ENCODE results near the gene CTTNBP2. TPM values are rescaled to one million over a fixed set of nuclear protein-coding genes. Genes with fewer than 3 reads are reported as not detected.

Gene CTTNBP2
- total RNA-seq, 2 donors from 2014 or later, result 1.5 to 1.8 TPM

- DNase-seq, result no peak
- H3K9me3 ChIP-seq, result no peaks in the 10 kb centered on the region
- no peak for TF ChIP-seq CTCF (IDR thresholded peaks at IDR 0.05)
- H3K4me3 ChIP-seq, result no peak overlapping the region
- no peak overlapping the region for H3K9ac ChIP-seq (ENCODE audit: low read depth in 2 of 2, low read length in 2 of 2)
- no peak overlapping the region for H3K27ac ChIP-seq
- no peaks in the 10 kb centered on the region for H3K36me3 ChIP-seq
- intact Hi-C loops (cut with DNase I), result no loop called here
- H3K27me3 ChIP-seq, result no peaks in the 10 kb centered on the region
- H3K4me1 ChIP-seq, result no peaks in the 10 kb centered on the region
Measured at GRCh38 chr7:117707080-117707479, 166.2 kb downstream of the CTTNBP2 start.

GRCh38 chr7:117706210-117706609 lies 167.0 kb downstream of the CTTNBP2 start:
- TF ChIP-seq CTCF (IDR thresholded peaks at IDR 0.05), result no peak
- H3K27ac ChIP-seq, result no peak overlapping the region
- H3K36me3 ChIP-seq, result no peaks in the 10 kb centered on the region
- no peaks in the 10 kb centered on the region for H3K27me3 ChIP-seq
- no peaks in the 10 kb centered on the region for H3K4me1 ChIP-seq
- H3K4me3 ChIP-seq, result no peak overlapping the region
- DNase-seq, result no peak
- no peaks in the 10 kb centered on the region for H3K9me3 ChIP-seq
- intact Hi-C loops (cut with DNase I), result no loop called here
- H3K9ac ChIP-seq (ENCODE audit: low read depth in 2 of 2, low read length in 2 of 2), result no peak overlapping the region

- no peak overlapping the region for H3K4me3 ChIP-seq
- H3K9ac ChIP-seq (ENCODE audit: low read depth in 2 of 2, low read length in 2 of 2), result no peak overlapping the region
- no peak for TF ChIP-seq CTCF (IDR thresholded peaks at IDR 0.05)
- H3K36me3 ChIP-seq, result no peaks in the 10 kb centered on the region
- H3K4me1 ChIP-seq, result no peaks in the 10 kb centered on the region
- no peak for DNase-seq
- no peaks in the 10 kb centered on the region for H3K27me3 ChIP-seq
- no peak overlapping the region for H3K27ac ChIP-seq
- H3K9me3 ChIP-seq, result no peaks in the 10 kb centered on the region
- intact Hi-C loops (cut with DNase I), result no loop called here
Measured at GRCh38 chr7:117705630-117706029, 167.6 kb downstream of the CTTNBP2 start.

GRCh38 chr7:117704063-117704462 lies 169.2 kb downstream of the CTTNBP2 start:
- no peaks in the 10 kb centered on the region for H3K4me1 ChIP-seq
- DNase-seq, result no peak
- no peaks in the 10 kb centered on the region for H3K36me3 ChIP-seq
- no peak overlapping the region for H3K27ac ChIP-seq
- H3K9me3 ChIP-seq, result no peaks in the 10 kb centered on the region
- no peak for TF ChIP-seq CTCF (IDR thresholded peaks at IDR 0.05)
- H3K9ac ChIP-seq (ENCODE audit: low read depth in 2 of 2, low read length in 2 of 2), result no peak overlapping the region
- no peak overlapping the region for H3K4me3 ChIP-seq
- intact Hi-C loops (cut with DNase I), result no loop called here
- H3K27me3 ChIP-seq, result no peaks in the 10 kb centered on the region

GRCh38 chr7:117698018-117698417 lies 175.2 kb downstream of the CTTNBP2 start:
- intact Hi-C loops (cut with DNase I), result no loop called here
- TF ChIP-seq CTCF (IDR thresholded peaks at IDR 0.05), result no peak
- Histone ChIP-seq H3K4me3 (no peak overlapping the region), H3K27ac (no peak overlapping the region), H3K27me3 (no peaks in the 10 kb centered on the region), H3K9ac (ENCODE audit: low read depth in 2 of 2, low read length in 2 of 2) (no peak overlapping the region), H3K4me1 (no peaks in the 10 kb centered on the region), H3K36me3 (no peaks in the 10 kb centered on the region), H3K9me3 (no peaks in the 10 kb centered on the region)
- DNase-seq, result no peak

GRCh38 chr7:117692338-117692737 lies 180.9 kb downstream of the CTTNBP2 start:
- intact Hi-C loops (cut with DNase I), result no loop called here
- Histone ChIP-seq H3K4me3 (no peak overlapping the region), H3K36me3 (no peaks in the 10 kb centered on the region), H3K9me3 (no peaks in the 10 kb centered on the region), H3K27me3 (no peaks in the 10 kb centered on the region), H3K9ac (ENCODE audit: low read depth in 2 of 2, low read length in 2 of 2) (no peak overlapping the region), H3K27ac (no peak overlapping the region), H3K4me1 (no peaks in the 10 kb centered on the region)
- DNase-seq, result no peak
- no peak for TF ChIP-seq CTCF (IDR thresholded peaks at IDR 0.05)
